ENCODE results near the gene TRIP12. TPM values are rescaled to one million over a fixed set of nuclear protein-coding genes. Genes with fewer than 3 reads are reported as not detected.

The TRIP12 gene
- total RNA-seq, 1 experiment from 2014 or later = 175 TPM

- Histone ChIP-seq H3K27me3 (ENCODE audit: insufficient read depth, low read length) (no peaks in the 10 kb centered on the region), H2AFZ (ENCODE audit: low read depth, low read length, poor library complexity, severe bottlenecking) (no peak overlapping the region), H3K27ac (ENCODE audit: low read depth, low read length) (peak overlapping the region; percentile 15; the same call in 1 of the 2 replicates), H3K9me2 (ENCODE audit: insufficient read depth) (no peaks in the 10 kb centered on the region), H3K9ac (ENCODE audit: low read length) (no peak overlapping the region), H3K79me2 (ENCODE audit: insufficient read depth, low read length) (no peaks in the 10 kb centered on the region), H3K9me3 (ENCODE audit: control insufficient read depth in 1 of 2, insufficient read depth in 1 of 2, low read depth in 1 of 2, low read length in 2 of 2) (no peaks in the 10 kb centered on the region), H3K36me3 (ENCODE audit: control insufficient read depth in 1 of 2, insufficient read depth in 2 of 2, low read length in 2 of 2) (peaks cover 17 to 34% of the 10 kb centered on the region in 2 experiments), H3K4me1 (ENCODE audit: control insufficient read depth in 1 of 2, insufficient read depth in 2 of 2, low read length in 2 of 2) (no peaks in the 10 kb centered on the region), H4K20me1 (ENCODE audit: insufficient read depth) (no peaks in the 10 kb centered on the region), H3K4me3 (replicated peaks in 1 of 2; ENCODE audit: low read depth in 1 of 2, low read length in 2 of 2) (no peak overlapping the region), H3K4me2 (ENCODE audit: low read length) (no peak overlapping the region)
- intact Hi-C loops (cut with micrococcal nuclease) = loop anchor here (1.0 to 10.0 kb wide), 3 partner anchors 110 to 810 kb away; no protein-coding TSS in a partner anchor
- DNase-seq (ENCODE audit: low read depth, low spot score) (peak; percentile 58), ATAC-seq (peak; percentile 81)
- no TSS peak for BruUV-seq (replicated peaks)
- ChIA-PET CTCF (interaction anchor here (0.6 to 1.4 kb wide), 11 partner anchors 9 to 359 kb away, joined by 3 to 12 read pairs (median 3); no protein-coding TSS in a partner anchor), RAD21 (ENCODE audit: low non-redundant PET in 1 of 2, low total read pairs in 2 of 2, uncharacterized antibody in 2 of 2, unreplicated experiment in 2 of 2) (interaction anchor here (0.7 to 1.8 kb wide), 4 partner anchors 109 to 467 kb away, joined by 3 to 5 read pairs (median 4); no protein-coding TSS in a partner anchor), POLR2A (no interaction called here)
- no peak for TF ChIP-seq POLR2A (IDR thresholded peaks at IDR 0.05; ENCODE audit: borderline replicate concordance, extremely low read depth, insufficient read depth, insufficient read length)
- TF ChIP-seq, protein P1, sequence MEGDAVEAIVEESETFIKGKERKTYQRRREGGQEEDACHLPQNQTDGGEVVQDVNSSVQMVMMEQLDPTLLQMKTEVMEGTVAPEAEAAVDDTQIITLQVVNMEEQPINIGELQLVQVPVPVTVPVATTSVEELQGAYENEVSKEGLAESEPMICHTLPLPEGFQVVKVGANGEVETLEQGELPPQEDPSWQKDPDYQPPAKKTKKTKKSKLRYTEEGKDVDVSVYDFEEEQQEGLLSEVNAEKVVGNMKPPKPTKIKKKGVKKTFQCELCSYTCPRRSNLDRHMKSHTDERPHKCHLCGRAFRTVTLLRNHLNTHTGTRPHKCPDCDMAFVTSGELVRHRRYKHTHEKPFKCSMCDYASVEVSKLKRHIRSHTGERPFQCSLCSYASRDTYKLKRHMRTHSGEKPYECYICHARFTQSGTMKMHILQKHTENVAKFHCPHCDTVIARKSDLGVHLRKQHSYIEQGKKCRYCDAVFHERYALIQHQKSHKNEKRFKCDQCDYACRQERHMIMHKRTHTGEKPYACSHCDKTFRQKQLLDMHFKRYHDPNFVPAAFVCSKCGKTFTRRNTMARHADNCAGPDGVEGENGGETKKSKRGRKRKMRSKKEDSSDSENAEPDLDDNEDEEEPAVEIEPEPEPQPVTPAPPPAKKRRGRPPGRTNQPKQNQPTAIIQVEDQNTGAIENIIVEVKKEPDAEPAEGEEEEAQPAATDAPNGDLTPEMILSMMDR (IDR thresholded peaks at IDR 0.05 in 2 of 3, conservative IDR thresholded peaks at IDR 0.05 in 1 of 3; ENCODE audit: borderline replicate concordance in 1 of 3, insufficient read depth in 1 of 3, low read depth in 2 of 3, low read length in 2 of 3) = peak; percentile 49 to 78 (median 70); a peak in 5 of 6 replicates
- peak; percentile 78 for TF ChIP-seq RAD21 (IDR thresholded peaks at IDR 0.05; ENCODE audit: low read depth)
- TF ChIP-seq, protein P2, sequence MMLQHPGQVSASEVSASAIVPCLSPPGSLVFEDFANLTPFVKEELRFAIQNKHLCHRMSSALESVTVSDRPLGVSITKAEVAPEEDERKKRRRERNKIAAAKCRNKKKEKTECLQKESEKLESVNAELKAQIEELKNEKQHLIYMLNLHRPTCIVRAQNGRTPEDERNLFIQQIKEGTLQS (IDR thresholded peaks at IDR 0.05) = no peak
Measured at GRCh38 chr2:229800997-229801754, 120.6 kb downstream of the TRIP12 start.
